Measurements from ENCODE around the gene NTM.
"Not testable (repeated sequence)": the region's sequence is repeated elsewhere in the genome, so short reads cannot be mapped to it uniquely, and the experiment has no call there.

The NTM gene

GRCh38 chr11:132351050-132351449 lies 980.6 kb downstream of the NTM start:
- DNase-seq = no peak

GRCh38 chr11:132352497-132352896 lies 982.1 kb downstream of the NTM start:
- no peak for DNase-seq

- DNase-seq = no peak
Measured at GRCh38 chr11:132353255-132353654, 982.8 kb downstream of the NTM start.

- no peak for DNase-seq
Measured at GRCh38 chr11:132357811-132358572, 987.6 kb downstream of the NTM start.

- DNase-seq = no peak
Measured at GRCh38 chr11:132358573-132358953, 988.1 kb downstream of the NTM start.

- no peak for DNase-seq
Measured at GRCh38 chr11:132361011-132361550, 990.7 kb downstream of the NTM start.

- no peak for DNase-seq
Measured at GRCh38 chr11:132365650-132366049, 995.2 kb downstream of the NTM start.

GRCh38 chr11:132367293-132367692 lies 996.9 kb downstream of the NTM start:
- DNase-seq = no peak

GRCh38 chr11:132370114-132370513 lies 999.7 kb downstream of the NTM start:
- DNase-seq = not testable (repeated sequence)

GRCh38 chr11:132373405-132374143 lies 1003.2 kb downstream of the NTM start:
- no peak for DNase-seq

GRCh38 chr11:132379540-132379939 lies 1009.1 kb downstream of the NTM start:
- no peak for DNase-seq

Measured in hematopoietic multipotent progenitor cell treated with erythropoietin and hydrocortisone succinate and interleukin-3 and kit ligand, for 4 days (in vitro differentiated cells).